ENCODE results near the gene FGFR4.

FGFR4 gene

DNA sequence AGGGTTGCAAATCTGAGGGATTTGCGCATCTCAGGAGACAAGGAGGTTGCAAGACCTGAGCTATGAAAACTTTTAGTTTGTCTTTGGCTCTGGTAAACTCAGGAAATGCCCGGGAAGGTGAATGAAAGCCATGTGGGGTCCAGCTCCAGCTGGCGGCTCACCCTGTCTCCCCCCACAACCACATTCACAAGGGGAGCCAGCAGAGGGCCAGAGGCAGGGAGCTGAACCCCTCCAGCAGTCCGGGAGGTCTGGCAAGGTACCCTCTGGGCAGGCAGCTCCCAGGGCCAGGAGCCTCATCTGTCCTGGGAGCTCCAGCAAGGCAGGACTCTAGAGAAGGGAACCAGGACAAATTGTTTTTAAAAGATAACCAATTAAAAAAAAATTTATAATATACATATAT is 2.5 kb upstream of the FGFR4 start:
- DNase-seq (ENCODE audit: low spot score) (no peak), FAIRE-seq (no peak)

DNA sequence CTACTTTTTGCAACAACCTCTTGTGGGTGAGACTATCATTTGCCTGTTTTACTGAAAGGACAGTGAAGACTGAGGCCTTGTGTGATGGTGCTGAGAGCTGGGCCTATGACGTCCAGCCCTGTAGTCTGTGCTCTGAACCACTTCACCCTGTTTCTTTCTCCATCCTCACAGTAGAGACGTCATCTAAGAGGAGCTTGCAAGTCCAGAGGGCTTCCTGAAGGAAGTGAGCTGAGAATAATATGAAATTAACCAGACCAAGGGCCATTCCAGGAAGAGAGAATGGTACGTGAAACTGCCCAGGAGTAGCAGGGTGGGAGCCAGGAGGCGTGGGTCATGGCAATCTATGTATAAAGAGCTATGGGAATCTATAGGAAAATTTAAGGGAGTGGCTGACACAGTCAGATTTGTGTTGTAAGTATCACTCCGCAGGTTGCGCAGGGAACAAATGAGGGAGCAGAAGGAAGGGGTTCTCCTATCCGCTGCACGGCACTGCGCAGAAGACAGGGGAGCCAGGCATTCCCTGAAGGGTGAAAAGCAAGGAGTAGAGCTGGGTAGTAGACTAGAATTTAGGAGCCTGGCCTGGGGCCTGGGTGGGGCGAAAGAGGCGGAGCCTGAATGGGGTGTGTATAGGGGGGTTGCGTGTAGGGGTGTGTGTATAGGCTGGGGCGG is 596 bp upstream of the FGFR4 start:
- FAIRE-seq (peak; percentile 30), DNase-seq (ENCODE audit: low spot score) (no peak)

DNA sequence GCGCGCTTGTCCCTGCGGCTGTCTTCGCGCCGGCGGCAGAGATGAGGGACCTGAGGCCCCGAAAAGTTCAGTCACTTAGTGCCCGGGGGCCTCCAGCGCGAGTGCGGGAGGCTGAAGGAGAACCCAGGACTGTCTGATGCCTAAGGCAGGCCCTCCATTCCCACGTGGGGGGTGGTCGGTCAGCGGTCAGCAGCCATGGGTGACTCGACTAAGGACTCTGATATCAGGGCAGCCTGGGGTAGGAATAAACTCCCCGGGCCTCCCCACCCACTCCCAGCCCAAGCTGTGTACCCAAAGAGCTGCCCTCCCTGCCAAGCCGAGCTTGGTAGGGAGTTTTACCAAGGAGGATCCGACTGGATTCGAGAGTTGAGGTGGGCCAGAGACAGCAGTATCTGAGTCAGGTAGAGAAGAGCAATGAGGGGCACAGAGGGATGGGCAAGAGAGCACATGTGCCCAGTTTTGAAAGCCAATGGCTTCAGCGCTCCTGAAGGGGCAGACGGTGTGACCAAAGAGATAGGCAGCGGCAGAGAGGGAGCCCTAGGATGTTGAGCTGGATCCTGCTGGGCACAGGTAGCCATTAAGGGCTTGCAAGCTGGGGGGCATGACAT is 787 bp downstream of the FGFR4 start:
- peak; percentile 17 for FAIRE-seq
- DNase-seq (ENCODE audit: low spot score) = no peak

DNA sequence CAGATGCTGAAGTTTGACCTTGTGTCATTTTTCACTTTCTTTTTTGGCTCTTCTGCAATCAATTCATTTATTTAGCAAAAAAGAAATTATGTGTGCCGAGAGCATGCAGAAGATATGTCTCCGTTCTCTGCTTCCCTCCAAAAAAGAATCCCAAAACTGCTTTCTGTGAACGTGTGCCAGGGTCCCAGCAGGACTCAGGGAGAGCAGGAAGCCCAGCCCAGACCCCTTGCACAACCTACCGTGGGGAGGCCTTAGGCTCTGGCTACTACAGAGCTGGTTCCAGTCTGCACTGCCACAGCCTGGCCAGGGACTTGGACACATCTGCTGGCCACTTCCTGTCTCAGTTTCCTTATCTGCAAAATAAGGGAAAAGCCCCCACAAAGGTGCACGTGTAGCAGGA is 2.4 kb downstream of the FGFR4 start:
- FAIRE-seq (no peak), DNase-seq (ENCODE audit: low spot score) (no peak)

DNA sequence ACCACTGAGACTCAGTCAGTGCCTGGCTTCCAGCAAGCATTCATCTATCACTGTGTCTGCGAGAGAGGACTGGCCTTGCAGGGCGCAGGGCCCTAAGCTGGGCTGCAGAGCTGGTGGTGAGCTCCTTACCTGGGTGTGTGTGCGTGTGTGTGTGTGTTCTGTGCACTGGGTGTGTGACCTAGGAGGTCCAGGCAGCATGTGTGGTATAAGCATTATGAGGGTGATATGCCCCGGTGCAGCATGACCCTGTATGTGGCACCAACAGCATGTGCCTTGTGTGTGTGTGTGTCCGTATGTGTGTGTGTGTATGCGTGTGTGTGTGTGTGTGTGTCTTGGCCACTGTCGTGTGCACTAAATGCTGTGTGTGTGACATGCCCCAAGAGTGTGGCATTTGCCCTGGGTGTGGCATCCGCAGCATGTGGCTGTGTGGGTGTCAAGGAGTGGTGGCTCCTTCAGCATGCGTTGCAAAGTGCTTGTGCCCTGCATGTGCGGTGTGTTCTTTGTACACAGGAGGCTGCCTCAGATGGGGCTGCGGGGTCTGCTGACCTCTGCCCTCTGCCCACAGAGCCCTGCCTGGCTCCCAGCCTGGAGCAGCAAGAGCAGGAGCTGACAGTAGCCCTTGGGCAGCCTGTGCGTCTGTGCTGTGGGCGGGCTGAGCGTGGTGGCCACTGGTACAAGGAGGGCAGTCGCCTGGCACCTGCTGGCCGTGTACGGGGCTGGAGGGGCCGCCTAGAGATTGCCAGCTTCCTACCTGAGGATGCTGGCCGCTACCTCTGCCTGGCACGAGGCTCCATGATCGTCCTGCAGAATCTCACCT is 3.3 kb downstream of the FGFR4 start:
- peak; percentile 84 for FAIRE-seq
- DNase-seq (ENCODE audit: low spot score) = no peak

DNA sequence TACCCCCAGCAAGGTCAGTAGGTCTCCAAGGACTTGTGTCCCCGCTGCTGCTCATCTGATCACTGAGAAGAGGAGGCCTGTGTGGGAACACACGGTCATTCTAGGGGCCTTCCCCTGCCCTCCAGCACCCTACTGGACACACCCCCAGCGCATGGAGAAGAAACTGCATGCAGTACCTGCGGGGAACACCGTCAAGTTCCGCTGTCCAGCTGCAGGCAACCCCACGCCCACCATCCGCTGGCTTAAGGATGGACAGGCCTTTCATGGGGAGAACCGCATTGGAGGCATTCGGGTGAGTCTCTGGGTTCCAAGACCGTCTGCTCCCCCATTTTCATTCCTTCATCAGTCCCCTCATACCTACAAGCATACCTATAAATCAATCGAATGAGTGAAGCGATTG is 4.1 kb downstream of the FGFR4 start:
- DNase-seq (ENCODE audit: low spot score) = no peak
- no peak for FAIRE-seq

DNA sequence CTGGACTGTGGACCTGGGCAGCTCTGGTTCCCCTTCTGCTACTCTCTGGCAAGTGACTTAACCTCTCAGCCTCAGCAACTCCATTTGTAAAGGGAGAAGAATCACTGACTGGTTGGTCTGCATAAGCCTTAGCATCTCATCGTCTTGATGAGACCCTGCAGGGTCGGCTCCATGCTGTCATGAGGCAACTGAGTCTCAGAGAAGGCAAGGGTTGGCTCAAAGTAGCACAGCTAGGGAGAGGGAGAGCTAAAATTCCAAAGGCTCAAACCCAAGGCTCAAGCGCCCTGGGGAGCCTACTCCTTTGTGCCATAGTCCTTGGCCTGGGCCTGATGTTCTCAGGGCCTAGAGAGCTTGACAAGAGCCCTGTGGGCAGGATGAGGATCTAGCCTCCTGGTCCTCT is 4.5 kb downstream of the FGFR4 start:
- no peak for FAIRE-seq
- DNase-seq (ENCODE audit: low spot score) = no peak

DNA sequence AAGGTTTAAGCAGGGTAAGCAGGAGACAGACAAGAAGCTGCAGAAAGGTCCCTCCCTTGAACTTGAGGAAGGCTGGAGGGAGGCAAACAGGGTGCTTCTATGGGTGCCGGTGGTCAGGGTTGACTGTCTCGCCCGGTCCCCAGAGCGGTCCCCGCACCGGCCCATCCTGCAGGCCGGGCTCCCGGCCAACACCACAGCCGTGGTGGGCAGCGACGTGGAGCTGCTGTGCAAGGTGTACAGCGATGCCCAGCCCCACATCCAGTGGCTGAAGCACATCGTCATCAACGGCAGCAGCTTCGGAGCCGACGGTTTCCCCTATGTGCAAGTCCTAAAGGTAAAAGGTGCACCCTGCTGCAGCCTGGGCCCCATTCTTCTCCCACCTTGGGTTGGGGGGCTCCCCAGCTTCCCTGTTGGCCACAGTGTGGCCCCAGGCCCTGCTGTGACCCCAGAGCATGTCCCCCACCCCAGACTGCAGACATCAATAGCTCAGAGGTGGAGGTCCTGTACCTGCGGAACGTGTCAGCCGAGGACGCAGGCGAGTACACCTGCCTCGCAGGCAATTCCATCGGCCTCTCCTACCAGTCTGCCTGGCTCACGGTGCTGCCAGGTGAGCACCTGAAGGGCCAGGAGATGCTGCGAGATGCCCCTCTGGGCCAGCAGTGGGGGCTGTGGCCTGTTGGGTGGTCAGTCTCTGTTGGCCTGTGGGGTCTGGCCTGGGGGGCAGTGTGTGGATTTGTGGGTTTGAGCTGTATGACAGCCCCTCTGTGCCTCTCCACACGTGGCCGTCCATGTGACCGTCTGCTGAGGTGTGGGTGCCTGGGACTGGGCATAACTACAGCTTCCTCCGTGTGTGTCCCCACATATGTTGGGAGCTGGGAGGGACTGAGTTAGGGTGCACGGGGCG is 5.7 kb downstream of the FGFR4 start:
- DNase-seq (ENCODE audit: low spot score) = no peak
- FAIRE-seq = no peak

DNA sequence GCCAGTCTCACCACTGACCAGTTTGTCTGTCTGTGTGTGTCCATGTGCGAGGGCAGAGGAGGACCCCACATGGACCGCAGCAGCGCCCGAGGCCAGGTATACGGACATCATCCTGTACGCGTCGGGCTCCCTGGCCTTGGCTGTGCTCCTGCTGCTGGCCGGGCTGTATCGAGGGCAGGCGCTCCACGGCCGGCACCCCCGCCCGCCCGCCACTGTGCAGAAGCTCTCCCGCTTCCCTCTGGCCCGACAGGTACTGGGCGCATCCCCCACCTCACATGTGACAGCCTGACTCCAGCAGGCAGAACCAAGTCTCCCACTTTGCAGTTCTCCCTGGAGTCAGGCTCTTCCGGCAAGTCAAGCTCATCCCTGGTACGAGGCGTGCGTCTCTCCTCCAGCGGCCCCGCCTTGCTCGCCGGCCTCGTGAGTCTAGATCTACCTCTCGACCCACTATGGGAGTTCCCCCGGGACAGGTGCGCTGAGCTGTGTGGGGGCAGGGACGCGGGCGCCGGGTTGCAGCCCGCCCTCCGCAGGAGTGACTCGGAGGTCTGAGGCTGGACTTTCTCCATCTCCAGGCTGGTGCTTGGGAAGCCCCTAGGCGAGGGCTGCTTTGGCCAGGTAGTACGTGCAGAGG is 6.5 kb downstream of the FGFR4 start:
- DNase-seq (ENCODE audit: low spot score) (no peak), FAIRE-seq (no peak)

DNA sequence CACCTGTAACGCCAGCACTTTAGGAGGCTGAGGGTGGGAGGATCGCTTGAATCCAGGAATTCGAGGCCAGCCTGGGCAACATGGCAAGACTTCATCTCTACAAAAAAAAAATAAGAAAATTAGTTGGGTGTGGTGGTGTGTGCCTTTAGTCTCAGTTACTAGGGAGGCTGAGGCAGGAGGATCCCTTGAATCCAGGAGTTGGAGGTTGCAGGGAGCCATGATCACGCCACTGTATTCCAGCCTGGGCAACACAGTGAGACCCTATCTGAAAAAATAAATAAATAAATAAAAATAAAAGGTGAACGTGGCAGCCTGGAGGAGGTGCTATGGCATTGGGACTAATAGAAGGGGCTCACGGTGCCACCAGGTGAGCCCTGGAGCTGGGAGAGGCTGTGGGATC is 7.1 kb downstream of the FGFR4 start:
- FAIRE-seq (no peak), DNase-seq (ENCODE audit: low spot score) (no peak)

DNA sequence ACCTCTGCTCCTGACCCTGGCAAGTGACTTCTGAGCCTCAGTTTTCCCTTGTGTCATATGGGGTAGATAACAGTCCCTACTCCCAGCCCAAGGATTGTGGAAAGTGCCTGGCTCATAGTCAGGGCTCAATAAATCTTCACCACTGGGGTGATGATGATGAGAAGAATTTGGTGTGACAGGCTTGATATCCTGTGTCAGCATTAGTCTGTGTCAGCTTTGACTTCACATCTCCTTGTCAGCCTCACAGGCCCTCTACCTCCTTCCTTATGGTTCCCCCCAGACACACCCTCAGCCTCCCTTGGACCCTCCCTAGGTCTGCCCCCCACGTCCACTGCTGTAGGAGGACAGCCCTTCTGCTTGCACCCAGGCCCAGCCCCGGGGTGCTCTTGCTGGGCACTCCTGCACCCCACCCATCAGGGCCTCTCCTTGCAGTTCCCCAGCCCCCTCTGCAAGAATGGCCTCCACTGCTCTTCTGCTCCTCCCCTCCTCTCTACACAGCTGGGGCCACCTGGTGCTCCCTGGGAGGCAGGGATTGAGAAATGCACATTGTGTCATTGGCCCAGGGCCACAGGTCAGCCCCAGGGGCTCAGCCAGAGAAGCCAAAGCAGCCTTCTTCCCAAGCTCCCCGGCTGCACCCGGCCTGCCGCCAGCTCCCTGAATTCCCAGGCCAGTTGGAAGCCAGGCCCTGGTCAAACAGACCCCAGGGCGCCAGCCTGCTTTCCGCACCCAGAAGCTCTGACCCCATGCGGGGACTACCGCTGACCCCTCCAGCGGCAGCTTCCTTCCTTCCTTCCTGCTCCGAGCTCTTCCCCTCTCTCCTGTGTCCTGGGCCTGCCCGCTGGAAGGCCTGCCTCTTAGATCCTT is 7.7 kb downstream of the FGFR4 start:
- DNase-seq (ENCODE audit: low spot score) = no peak

DNA sequence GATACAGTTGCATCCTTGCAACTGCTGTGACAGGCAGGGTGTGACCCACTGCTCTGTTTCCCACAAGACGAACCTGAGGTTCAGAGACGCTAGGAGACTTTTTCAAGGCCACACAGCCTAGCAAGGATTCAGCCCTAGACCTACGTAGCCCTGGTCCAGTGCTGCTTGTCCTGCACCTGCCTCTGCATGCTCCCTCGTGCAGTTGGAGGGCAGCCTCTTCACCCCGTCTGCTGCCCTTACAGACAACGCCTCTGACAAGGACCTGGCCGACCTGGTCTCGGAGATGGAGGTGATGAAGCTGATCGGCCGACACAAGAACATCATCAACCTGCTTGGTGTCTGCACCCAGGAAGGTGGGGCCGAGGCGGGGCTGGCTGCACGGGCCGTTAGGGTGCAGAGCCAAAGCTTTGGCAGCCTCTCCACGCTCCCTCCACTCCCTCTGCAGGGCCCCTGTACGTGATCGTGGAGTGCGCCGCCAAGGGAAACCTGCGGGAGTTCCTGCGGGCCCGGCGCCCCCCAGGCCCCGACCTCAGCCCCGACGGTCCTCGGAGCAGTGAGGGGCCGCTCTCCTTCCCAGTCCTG is 8.5 kb downstream of the FGFR4 start:
- DNase-seq (ENCODE audit: low spot score) = no peak
- FAIRE-seq = no peak

More for the DNA sequence above, 7.7 kb downstream of the FGFR4 start:
- no peak for FAIRE-seq

DNA sequence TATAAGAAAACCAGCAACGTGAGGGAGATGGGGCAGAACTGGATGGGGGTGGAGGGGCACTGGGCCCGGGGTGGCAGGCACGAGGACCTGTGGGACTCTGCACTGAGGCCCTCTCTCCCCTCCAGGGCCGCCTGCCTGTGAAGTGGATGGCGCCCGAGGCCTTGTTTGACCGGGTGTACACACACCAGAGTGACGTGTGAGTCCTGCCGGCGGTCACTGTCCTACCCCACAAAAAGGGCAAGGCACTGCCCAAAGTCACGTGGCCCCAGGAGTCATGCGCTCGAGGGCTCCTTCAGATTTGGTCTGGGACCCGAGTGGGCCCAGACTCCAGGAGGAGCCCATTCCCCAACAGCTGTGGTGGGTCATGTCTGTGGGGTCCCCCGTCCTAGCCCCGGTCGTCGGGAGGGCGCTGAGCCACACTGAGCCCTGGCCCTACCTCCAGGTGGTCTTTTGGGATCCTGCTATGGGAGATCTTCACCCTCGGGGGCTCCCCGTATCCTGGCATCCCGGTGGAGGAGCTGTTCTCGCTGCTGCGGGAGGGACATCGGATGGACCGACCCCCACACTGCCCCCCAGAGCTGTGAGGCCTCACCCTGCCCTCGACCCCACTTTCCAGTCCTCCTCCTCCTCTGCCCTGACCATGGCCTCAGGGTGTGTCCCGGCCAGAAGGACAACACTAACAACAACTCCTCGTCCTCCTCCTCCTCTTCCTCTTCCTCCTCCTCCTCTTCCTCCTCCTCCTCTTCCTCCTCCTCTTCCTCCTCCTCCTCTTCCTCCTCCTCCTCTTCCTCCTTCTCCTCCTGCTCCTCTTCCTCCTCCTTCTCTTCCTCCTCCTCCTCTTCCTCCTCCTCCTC is 9.7 kb downstream of the FGFR4 start:
- peak; percentile 30 for FAIRE-seq
- no peak for DNase-seq (ENCODE audit: low spot score)

DNA sequence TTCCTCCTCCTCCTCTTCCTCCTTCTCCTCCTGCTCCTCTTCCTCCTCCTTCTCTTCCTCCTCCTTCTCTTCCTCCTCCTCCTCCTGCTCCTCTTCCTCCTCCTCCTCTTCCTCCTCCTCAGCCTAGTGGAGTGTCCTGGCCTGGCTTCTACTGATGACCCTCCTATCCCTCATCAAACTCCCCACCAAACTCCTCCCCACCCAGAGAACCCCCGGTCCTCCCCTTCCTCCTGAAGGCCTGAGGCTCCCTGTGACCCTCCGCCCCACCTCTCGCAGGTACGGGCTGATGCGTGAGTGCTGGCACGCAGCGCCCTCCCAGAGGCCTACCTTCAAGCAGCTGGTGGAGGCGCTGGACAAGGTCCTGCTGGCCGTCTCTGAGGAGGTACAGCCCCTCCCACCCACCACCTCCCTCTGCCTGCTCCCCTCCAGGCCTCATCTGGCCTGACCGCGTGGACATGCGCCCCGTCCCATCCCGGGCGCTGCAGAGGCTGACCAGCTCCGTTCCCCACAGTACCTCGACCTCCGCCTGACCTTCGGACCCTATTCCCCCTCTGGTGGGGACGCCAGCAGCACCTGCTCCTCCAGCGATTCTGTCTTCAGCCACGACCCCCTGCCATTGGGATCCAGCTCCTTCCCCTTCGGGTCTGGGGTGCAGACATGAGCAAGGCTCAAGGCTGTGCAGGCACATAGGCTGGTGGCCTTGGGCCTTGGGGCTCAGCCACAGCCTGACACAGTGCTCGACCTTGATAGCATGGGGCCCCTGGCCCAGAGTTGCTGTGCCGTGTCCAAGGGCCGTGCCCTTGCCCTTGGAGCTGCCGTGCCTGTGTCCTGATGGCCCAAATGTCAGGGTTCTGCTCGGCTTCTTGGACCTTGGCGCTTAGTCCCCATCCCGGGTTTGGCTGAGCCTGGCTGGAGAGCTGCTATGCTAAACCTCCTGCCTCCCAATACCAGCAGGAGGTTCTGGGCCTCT is 10.6 kb downstream of the FGFR4 start:
- FAIRE-seq = no peak
- no peak for DNase-seq (ENCODE audit: low spot score)

DNA sequence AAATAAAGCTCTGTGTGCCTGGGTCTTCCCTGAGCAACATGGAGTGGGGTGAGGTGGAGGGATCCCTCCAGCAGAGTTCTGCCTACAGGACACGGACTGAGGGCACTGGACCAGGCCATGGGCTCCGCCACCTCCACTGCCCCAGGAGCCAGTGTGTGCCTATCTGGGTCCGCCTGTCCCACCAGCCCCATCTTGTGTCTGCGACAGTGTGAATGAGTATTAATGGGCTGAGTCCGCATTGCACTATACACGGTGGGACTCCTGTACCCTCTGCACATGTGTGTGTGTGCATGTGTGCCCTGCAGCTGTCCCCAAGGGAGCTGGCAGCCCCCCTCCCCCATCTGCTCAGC is 11.4 kb downstream of the FGFR4 start:
- no peak for FAIRE-seq
- DNase-seq (ENCODE audit: low spot score) = no peak

DNA sequence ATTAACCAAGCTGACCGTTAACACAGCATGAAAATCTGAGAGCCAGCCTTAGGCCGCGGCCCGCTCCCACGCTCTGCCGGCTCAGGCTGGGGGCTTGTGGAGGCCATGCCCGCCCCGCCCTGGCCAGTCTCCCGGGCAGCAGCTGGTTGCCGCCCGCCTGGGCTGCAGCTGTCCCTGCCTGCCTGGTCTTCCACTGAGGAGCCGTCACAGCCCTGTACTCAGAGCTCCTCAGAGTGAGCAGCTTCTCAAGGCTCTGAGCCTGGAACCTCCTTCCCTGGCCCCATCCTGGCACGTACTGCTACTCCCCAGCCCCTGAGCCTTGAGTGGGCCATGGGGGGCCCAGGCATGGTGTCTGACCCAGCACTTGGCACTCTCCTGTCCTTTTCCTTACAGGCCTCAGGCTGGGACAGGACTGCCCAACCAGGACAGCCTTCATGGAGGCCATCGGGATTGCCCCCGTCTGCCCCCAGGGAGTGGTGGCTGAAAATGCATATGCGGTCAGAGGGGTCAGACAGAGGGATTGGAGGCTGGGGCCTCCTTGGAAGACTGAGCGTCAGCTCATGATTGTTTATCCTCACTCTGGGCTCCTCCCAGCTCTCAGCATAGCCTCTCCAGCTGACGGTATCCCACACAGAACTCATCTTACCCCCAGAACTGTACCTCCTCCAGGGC is 11.9 kb downstream of the FGFR4 start:
- FAIRE-seq (no peak), DNase-seq (ENCODE audit: low spot score) (no peak)

DNA sequence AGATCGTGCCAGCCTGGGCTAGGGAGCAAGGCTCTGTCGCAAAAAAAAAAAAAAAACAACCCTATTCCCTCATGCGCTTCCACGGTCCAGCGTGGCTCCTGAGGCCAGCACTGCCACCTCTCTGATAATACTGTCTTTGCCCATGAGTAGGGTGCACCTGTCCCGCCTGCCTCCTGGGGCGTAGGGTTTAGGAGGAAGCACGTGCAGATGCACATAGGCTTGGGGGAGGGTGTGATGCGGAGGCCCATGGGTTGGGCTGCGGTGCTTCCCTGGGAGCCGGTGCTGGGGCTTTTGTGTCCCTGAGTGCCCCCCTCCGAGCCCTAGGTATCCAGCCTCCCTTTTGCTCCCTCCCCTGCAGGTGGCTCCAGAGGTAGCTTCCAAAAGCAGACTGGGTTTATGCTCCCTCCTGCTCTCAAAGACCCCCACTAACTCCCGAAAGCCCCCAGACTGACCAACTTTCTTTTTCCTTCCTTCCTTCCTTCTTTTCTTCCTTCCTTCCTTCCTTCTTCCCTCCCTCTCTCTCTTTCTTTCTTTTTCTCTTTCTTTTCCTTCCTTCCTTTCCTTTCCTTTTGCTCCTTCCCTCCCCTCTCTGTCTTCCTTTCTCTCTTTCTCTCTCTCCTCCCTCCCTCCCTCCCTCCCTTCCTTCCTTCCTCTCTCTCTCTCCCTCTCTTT is 12.8 kb downstream of the FGFR4 start:
- FAIRE-seq (no peak), DNase-seq (ENCODE audit: low spot score) (no peak)
